ENCODE data around the gene ZFP91. TPM values are rescaled to one million over a fixed set of nuclear protein-coding genes. Genes with fewer than 3 reads are reported as not detected.

ZFP91 gene
- total and polyA plus RNA-seq, 2 of the 13 experiments (the other 11 are each of a cell fraction or from before 2014, with no cell fraction given) = 13.5 to 38.6 TPM

DNA sequence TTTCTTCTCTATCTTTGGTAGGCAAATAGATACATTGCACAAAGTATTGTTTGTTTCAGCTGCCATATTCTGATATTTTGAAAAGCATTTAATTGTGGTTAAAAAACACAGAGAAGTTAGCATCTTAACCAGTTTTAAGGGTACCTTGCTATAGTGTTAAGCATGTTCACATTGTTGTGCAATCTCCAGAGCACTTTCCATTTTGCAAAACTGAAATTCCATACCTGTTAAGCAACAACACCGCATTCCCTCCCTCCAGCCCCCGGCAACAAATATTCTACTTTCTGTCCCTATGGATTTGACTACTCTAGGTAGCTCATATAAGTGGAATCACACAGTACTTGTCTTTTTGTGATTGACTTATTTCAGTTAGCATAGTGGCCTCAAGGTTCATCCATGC, 77.5 kb downstream of the ZFP91 start:
- TF ChIP-seq CEBPB (IDR thresholded peaks at IDR 0.05; ENCODE audit: borderline replicate concordance, low read depth, low read length) (peak; percentile 80), HDAC1 (CRISPR knock-in tag; IDR thresholded peaks at IDR 0.05) (no peak), IRF2 (CRISPR knock-in tag; IDR thresholded peaks at IDR 0.05) (no peak), ZNF264 (CRISPR knock-in tag; IDR thresholded peaks at IDR 0.05) (no peak)
- TF ChIP-seq, protein P1, sequence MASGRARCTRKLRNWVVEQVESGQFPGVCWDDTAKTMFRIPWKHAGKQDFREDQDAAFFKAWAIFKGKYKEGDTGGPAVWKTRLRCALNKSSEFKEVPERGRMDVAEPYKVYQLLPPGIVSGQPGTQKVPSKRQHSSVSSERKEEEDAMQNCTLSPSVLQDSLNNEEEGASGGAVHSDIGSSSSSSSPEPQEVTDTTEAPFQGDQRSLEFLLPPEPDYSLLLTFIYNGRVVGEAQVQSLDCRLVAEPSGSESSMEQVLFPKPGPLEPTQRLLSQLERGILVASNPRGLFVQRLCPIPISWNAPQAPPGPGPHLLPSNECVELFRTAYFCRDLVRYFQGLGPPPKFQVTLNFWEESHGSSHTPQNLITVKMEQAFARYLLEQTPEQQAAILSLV (CRISPR knock-in tag; IDR thresholded peaks at IDR 0.05; ENCODE audit: borderline replicate concordance) = no peak
- DNase-seq (ENCODE audit: low spot score) (no peak), FAIRE-seq (no peak), ATAC-seq (no peak)
- 13% methylated on average over 2 of the region's 2 CpGs for WGBS (ENCODE audit: low lambda C conversion rate)
- Histone ChIP-seq H3K4me2 (ENCODE audit: low read depth, low read length) (no peak overlapping the region), H3K36me3 (replicated peaks in 1 of 2; ENCODE audit: control insufficient read depth in 1 of 2, insufficient read depth in 2 of 2, low read length in 2 of 2) (no peaks in the 10 kb centered on the region), H3K27ac (ENCODE audit: extremely low read length, insufficient read depth, low read length) (no peak overlapping the region), H3K79me2 (ENCODE audit: insufficient read depth, low read length) (no peaks in the 10 kb centered on the region), H3K27me3 (ENCODE audit: control insufficient read depth in 1 of 2, insufficient read depth in 2 of 2, low read length in 2 of 2) (no peaks in the 10 kb centered on the region), H3K9me3 (ENCODE audit: low read length) (no peaks in the 10 kb centered on the region), H3K4me1 (ENCODE audit: insufficient read depth, low read length) (peaks cover 9% of the 10 kb centered on the region; the same call in 1 of the 2 replicates), H3K9ac (ENCODE audit: insufficient read depth, low read depth, low read length) (no peak overlapping the region), H2AFZ (ENCODE audit: low read length) (no peak overlapping the region), H4K20me1 (ENCODE audit: insufficient read depth, low read length) (no peaks in the 10 kb centered on the region), H3K4me3 (replicated peaks in 1 of 3; ENCODE audit: insufficient read depth in 1 of 3, low read depth in 2 of 3, low read length in 3 of 3) (no peak overlapping the region)
- CTCF ChIA-PET (ENCODE audit: low intra/inter-chr PET ratio, low total read pairs) = interaction anchor here (4.1 kb wide), 1 partner anchor 132 kb away, joined by 39 read pairs; no protein-coding TSS in a partner anchor
- intact Hi-C loops (cut with micrococcal nuclease; ENCODE audit: unreplicated experiment) = loop anchor here (10.0 kb wide), 1 partner anchor 478 kb away; no protein-coding TSS in a partner anchor
- in situ Hi-C loops (cut with HindIII; ENCODE audit: extremely low pct_ligation_motif_present, low pct_unique_long_range_greater_than_20kb) = loop anchor here (10.0 kb wide), 1 partner anchor 248 kb away; no protein-coding TSS in a partner anchor
- POLR2A ChIA-PET = no interaction called here
- no TSS peak for BruUV-seq (replicated peaks)

GRCh38 chr11:58658623-58659022, 79.8 kb downstream of the ZFP91 start:
- BruUV-seq (replicated peaks) = no TSS peak
- H3K4me3 ChIP-seq (replicated peaks in 1 of 3; ENCODE audit: insufficient read depth in 1 of 3, low read depth in 2 of 3, low read length in 3 of 3) = no peak overlapping the region
- no peaks in the 10 kb centered on the region for H3K36me3 ChIP-seq (replicated peaks in 1 of 2; ENCODE audit: control insufficient read depth in 1 of 2, insufficient read depth in 2 of 2, low read length in 2 of 2)
- H3K9me3 ChIP-seq (ENCODE audit: low read length) = no peaks in the 10 kb centered on the region
- ATAC-seq = no peak
- in situ Hi-C loops (cut with HindIII; ENCODE audit: extremely low pct_ligation_motif_present, low pct_unique_long_range_greater_than_20kb) (loop anchor here (10.0 kb wide), 1 partner anchor 246 kb away; no protein-coding TSS in a partner anchor), intact Hi-C loops (cut with micrococcal nuclease; ENCODE audit: unreplicated experiment) (loop anchor here (10.0 kb wide), 1 partner anchor 476 kb away; no protein-coding TSS in a partner anchor)
- H3K27ac ChIP-seq (ENCODE audit: extremely low read length, insufficient read depth, low read length) = no peak overlapping the region
- H4K20me1 ChIP-seq (ENCODE audit: insufficient read depth, low read length) = no peaks in the 10 kb centered on the region
- no peaks in the 10 kb centered on the region for H3K79me2 ChIP-seq (ENCODE audit: insufficient read depth, low read length)
- ChIA-PET CTCF (ENCODE audit: low intra/inter-chr PET ratio, low total read pairs) (no interaction called here), POLR2A (no interaction called here)
- H3K27me3 ChIP-seq (ENCODE audit: control insufficient read depth in 1 of 2, insufficient read depth in 2 of 2, low read length in 2 of 2) = no peaks in the 10 kb centered on the region
- WGBS (ENCODE audit: low lambda C conversion rate) = 38% methylated on average over 1 of the region's 3 CpGs
- DNase-seq (ENCODE audit: low spot score) = no peak
- peaks cover 9% of the 10 kb centered on the region; the same call in 1 of the 2 replicates for H3K4me1 ChIP-seq (ENCODE audit: insufficient read depth, low read length)
- H3K9ac ChIP-seq (ENCODE audit: insufficient read depth, low read depth, low read length) = no peak overlapping the region
- no peak overlapping the region for H2AFZ ChIP-seq (ENCODE audit: low read length)
- no peak overlapping the region for H3K4me2 ChIP-seq (ENCODE audit: low read depth, low read length)
- FAIRE-seq = no peak
- no peak for TF ChIP-seq ZNF703 (CRISPR knock-in tag; IDR thresholded peaks at IDR 0.05; ENCODE audit: borderline replicate concordance)
- TF ChIP-seq SRSF1 (optimal IDR thresholded peaks at IDR 0.05; ENCODE audit: low read depth, low read length) = no peak
- TF ChIP-seq, protein P2, sequence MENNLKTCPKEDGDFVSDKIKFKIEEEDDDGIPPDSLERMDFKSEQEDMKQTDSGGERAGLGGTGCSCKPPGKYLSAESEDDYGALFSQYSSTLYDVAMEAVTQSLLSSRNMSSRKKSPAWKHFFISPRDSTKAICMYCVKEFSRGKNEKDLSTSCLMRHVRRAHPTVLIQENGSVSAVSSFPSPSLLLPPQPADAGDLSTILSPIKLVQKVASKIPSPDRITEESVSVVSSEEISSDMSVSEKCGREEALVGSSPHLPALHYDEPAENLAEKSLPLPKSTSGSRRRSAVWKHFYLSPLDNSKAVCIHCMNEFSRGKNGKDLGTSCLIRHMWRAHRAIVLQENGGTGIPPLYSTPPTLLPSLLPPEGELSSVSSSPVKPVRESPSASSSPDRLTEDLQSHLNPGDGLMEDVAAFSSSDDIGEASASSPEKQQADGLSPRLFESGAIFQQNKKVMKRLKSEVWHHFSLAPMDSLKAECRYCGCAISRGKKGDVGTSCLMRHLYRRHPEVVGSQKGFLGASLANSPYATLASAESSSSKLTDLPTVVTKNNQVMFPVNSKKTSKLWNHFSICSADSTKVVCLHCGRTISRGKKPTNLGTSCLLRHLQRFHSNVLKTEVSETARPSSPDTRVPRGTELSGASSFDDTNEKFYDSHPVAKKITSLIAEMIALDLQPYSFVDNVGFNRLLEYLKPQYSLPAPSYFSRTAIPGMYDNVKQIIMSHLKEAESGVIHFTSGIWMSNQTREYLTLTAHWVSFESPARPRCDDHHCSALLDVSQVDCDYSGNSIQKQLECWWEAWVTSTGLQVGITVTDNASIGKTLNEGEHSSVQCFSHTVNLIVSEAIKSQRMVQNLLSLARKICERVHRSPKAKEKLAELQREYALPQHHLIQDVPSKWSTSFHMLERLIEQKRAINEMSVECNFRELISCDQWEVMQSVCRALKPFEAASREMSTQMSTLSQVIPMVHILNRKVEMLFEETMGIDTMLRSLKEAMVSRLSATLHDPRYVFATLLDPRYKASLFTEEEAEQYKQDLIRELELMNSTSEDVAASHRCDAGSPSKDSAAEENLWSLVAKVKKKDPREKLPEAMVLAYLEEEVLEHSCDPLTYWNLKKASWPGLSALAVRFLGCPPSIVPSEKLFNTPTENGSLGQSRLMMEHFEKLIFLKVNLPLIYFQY (CRISPR knock-in tag; IDR thresholded peaks at IDR 0.05; ENCODE audit: borderline replicate concordance) = no peak
- TF ChIP-seq ZNF3 (CRISPR knock-in tag; IDR thresholded peaks at IDR 0.05) = no peak
- no peak for TF ChIP-seq HOXA7 (CRISPR knock-in tag; IDR thresholded peaks at IDR 0.05)
- TF ChIP-seq RARA (CRISPR knock-in tag; IDR thresholded peaks at IDR 0.05) = no peak
- no peak for TF ChIP-seq ZNF816 (CRISPR knock-in tag; IDR thresholded peaks at IDR 0.05; ENCODE audit: borderline replicate concordance)
- TF ChIP-seq ZNF124 (CRISPR knock-in tag; IDR thresholded peaks at IDR 0.05) = no peak
- TF ChIP-seq ZNF883 (CRISPR knock-in tag; IDR thresholded peaks at IDR 0.05; ENCODE audit: not compliant biosample characterization) = no peak
- no peak for TF ChIP-seq ZNF317 (CRISPR knock-in tag; IDR thresholded peaks at IDR 0.05)
- no peak for TF ChIP-seq FOSL2 (CRISPR knock-in tag; IDR thresholded peaks at IDR 0.05)
